Esophagus squamous epithelium (tissue), 5 donors: ENCODE data around the gene NOG. TPM values are rescaled to one million over a fixed set of nuclear protein-coding genes. Genes with fewer than 3 reads are reported as not detected.

Experiments
- DNase-seq: peaks from one replicate; lab custom pipeline; 2025; lab: John Stamatoyannopoulos, UW
- H3K27ac ChIP-seq, 4 donors: fragments of 200-600 bp; sonication (generic); one replicate each; pipeline ENCODE4 v1.5.1; 2016 to 2019; ENCODE audit warnings: mild to moderate bottlenecking in 1 of 4
- H3K27me3 ChIP-seq, 4 donors: fragments of 200-600 bp; sonication (generic); 1 replicate in 3 of 4; 2 replicates in 1 of 4; pipeline versions ENCODE4 v1.5.1 to v1.6.0; 2017 to 2021; ENCODE audit warnings: antibody characterized with exemption in 1 of 4
- H3K36me3 ChIP-seq, 3 donors: fragments of 200-600 bp; sonication (generic); one replicate each; pipeline ENCODE4 v1.5.1; 2016 to 2019
- H3K4me1 ChIP-seq, 3 donors: fragments of 200-600 bp; sonication (generic); one replicate each; pipeline ENCODE4 v1.5.1; 2017 to 2019
- H3K4me3 ChIP-seq, 4 donors: fragments of 200-600 bp; sonication (generic); 1 replicate in 3 of 4; 2 replicates in 1 of 4; pipeline ENCODE4 v1.5.1; 2016 to 2019; ENCODE audit warnings: mild to moderate bottlenecking in 2 of 4, moderate library complexity in 1 of 4
- H3K9me3 ChIP-seq, 3 donors: fragments of 200-600 bp; sonication (generic); one replicate each; pipeline ENCODE4 v1.5.1; 2016 to 2019
- POLR2A ChIP-seq, 4 donors: fragments of 450-650 bp; IDR thresholded peaks; one replicate each; pipeline ENCODE4 v1.6.1; 2017; ENCODE audit warnings: antibody characterized with exemption in 4 of 4, mild to moderate bottlenecking in 4 of 4, moderate library complexity in 3 of 4
- WGBS, 2 donors: methylation state at CpG; one replicate each; pipeline ENCODE4 v1.1.5; 2018; 5-methylcytosine and 5-hydroxymethylcytosine counted together
- intact Hi-C: fragments of 100-400 bp; cut with DNase I; formaldehyde crosslinking; loops from one replicate; pipeline ENCODE4 v1.15.0; 2022
- total RNA-seq, 4 donors: library from RNA; depleted of rRNA; stranded (reverse); fragments of >200 nt; gene quantifications; one replicate each; pipeline ENCODE4 v1.1.0, GENCODE V29; 2016
- TF ChIP-seq, protein P1 (sequence below), 6 experiments: fragments of 450-650 bp in 4 of 6; fragments of 200-600 bp in 2 of 6; sonication (generic) in 2 of 6; IDR thresholded peaks; one replicate each; pipeline ENCODE4 v1.5.1; 2016 to 2019; ENCODE audit warnings: antibody characterized with exemption in 6 of 6, mild to moderate bottlenecking in 4 of 6, moderate library complexity in 4 of 6
- donor health status: DM: yes; HTN: yes; CAD: no.

Gene NOG
- total RNA-seq, 4 donors from 2014 or later: 0.38 TPM; not detected in 3

DNA sequence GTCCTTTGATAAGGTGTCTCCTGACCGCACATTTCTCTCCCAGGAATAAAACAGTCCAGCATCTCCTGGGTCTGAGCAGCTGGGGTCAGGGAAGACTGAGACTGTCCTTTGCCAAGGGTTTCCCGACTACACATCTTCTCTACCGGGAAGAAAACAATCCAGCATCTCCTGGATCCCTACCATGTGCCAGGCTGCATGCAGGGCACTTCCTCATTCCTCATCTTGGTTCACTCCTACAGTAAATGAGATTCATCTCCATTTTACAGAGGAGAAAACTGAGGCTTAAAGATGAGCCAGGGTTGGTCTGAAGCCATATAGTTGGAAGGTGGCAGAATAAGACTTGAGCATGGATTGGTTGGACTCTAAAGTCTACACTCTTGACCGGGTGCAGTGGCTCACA lies 36.7 kb downstream of the NOG start:
- Histone ChIP-seq H3K4me3 (no peak overlapping the region), H3K36me3 (no peaks in the 10 kb centered on the region), H3K9me3 (no peaks in the 10 kb centered on the region), H3K27me3 (no peaks in the 10 kb centered on the region), H3K27ac (no peak overlapping the region), H3K4me1 (no peaks in the 10 kb centered on the region)
- TF ChIP-seq POLR2A (IDR thresholded peaks at IDR 0.05): no peak
- TF ChIP-seq, protein P1, sequence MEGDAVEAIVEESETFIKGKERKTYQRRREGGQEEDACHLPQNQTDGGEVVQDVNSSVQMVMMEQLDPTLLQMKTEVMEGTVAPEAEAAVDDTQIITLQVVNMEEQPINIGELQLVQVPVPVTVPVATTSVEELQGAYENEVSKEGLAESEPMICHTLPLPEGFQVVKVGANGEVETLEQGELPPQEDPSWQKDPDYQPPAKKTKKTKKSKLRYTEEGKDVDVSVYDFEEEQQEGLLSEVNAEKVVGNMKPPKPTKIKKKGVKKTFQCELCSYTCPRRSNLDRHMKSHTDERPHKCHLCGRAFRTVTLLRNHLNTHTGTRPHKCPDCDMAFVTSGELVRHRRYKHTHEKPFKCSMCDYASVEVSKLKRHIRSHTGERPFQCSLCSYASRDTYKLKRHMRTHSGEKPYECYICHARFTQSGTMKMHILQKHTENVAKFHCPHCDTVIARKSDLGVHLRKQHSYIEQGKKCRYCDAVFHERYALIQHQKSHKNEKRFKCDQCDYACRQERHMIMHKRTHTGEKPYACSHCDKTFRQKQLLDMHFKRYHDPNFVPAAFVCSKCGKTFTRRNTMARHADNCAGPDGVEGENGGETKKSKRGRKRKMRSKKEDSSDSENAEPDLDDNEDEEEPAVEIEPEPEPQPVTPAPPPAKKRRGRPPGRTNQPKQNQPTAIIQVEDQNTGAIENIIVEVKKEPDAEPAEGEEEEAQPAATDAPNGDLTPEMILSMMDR (IDR thresholded peaks at IDR 0.05): no peak
- intact Hi-C loops: no loop called here
- no peak for DNase-seq
- 62 to 96% methylated on average over 4 of the region's 4 CpGs for WGBS, 2 donors

GRCh38 chr17:56633681-56634080 lies 40.2 kb downstream of the NOG start:
- no peaks in the 10 kb centered on the region for H3K4me1 ChIP-seq
- no peak for DNase-seq
- no peak overlapping the region for H3K27ac ChIP-seq
- H3K36me3 ChIP-seq: no peaks in the 10 kb centered on the region
- no peak overlapping the region for H3K4me3 ChIP-seq
- WGBS, 2 donors: 73 to 81% methylated on average over 3 to 4 of the region's 4 CpGs
- H3K9me3 ChIP-seq: no peaks in the 10 kb centered on the region
- peaks cover 0 to 20% (median 0%) of the 10 kb centered on the region in 4 donors for H3K27me3 ChIP-seq
- intact Hi-C loops: no loop called here
- TF ChIP-seq, protein P1 (IDR thresholded peaks at IDR 0.05): no peak
- TF ChIP-seq POLR2A (IDR thresholded peaks at IDR 0.05): no peak

- no peaks in the 10 kb centered on the region for H3K9me3 ChIP-seq
- no peak overlapping the region for H3K4me3 ChIP-seq
- DNase-seq: no peak
- TF ChIP-seq, protein P1 (IDR thresholded peaks at IDR 0.05): no peak
- TF ChIP-seq POLR2A (IDR thresholded peaks at IDR 0.05): no peak
- intact Hi-C loops: no loop called here
- no peaks in the 10 kb centered on the region for H3K4me1 ChIP-seq
- H3K27ac ChIP-seq: no peak overlapping the region
- 71 to 90% methylated on average over 1 of the region's 1 CpG for WGBS, 2 donors
- H3K36me3 ChIP-seq: no peaks in the 10 kb centered on the region
- H3K27me3 ChIP-seq: peaks cover 0 to 37% (median 0%) of the 10 kb centered on the region in 4 donors
Measured at GRCh38 chr17:56635641-56636040, 42.1 kb downstream of the NOG start.

GRCh38 chr17:56636265-56636664 lies 42.8 kb downstream of the NOG start:
- TF ChIP-seq, protein P1 (IDR thresholded peaks at IDR 0.05): no peak
- TF ChIP-seq POLR2A (IDR thresholded peaks at IDR 0.05): no peak
- H3K36me3 ChIP-seq: no peaks in the 10 kb centered on the region
- no peak overlapping the region for H3K27ac ChIP-seq
- DNase-seq: no peak
- H3K4me3 ChIP-seq: no peak overlapping the region
- no peaks in the 10 kb centered on the region for H3K4me1 ChIP-seq
- intact Hi-C loops: no loop called here
- no peaks in the 10 kb centered on the region for H3K9me3 ChIP-seq
- H3K27me3 ChIP-seq: peaks cover 0 to 37% (median 0%) of the 10 kb centered on the region in 4 donors
- WGBS, 2 donors: 27 to 30% methylated on average over 3 of the region's 3 CpGs

- WGBS, 2 donors: 78 to 83% methylated on average over 8 of the region's 8 CpGs
- intact Hi-C loops: no loop called here
- DNase-seq: no peak
- H3K9me3 ChIP-seq: no peaks in the 10 kb centered on the region
- H3K4me3 ChIP-seq: no peak overlapping the region
- peaks cover 0 to 39% (median 0%) of the 10 kb centered on the region in 4 donors for H3K27me3 ChIP-seq
- no peaks in the 10 kb centered on the region for H3K4me1 ChIP-seq
- no peaks in the 10 kb centered on the region for H3K36me3 ChIP-seq
- no peak overlapping the region for H3K27ac ChIP-seq
- TF ChIP-seq, protein P1 (IDR thresholded peaks at IDR 0.05): no peak
- TF ChIP-seq POLR2A (IDR thresholded peaks at IDR 0.05): no peak
Measured at GRCh38 chr17:56637254-56637653, 43.8 kb downstream of the NOG start.
